MG63 (cell line): Measurements from ENCODE around the gene SUGT1. TPM values are rescaled to one million over a fixed set of nuclear protein-coding genes. Genes with fewer than 3 reads are reported as not detected.

ENCODE experiments used
- DNase-seq: peaks from one replicate; pipeline ENCODE4 v3.0.0-alpha.2; 2020
- H3K27me3 ChIP-seq: fragments of 250-450 bp; sonication (Bioruptor Pico); 2 replicates; pipeline ENCODE4 v1.5.1; 2020; ENCODE audit warnings: mild to moderate bottlenecking, moderate library complexity
- H3K36me3 ChIP-seq: fragments of 250-450 bp; sonication (Bioruptor Pico); 2 replicates; pipeline ENCODE4 v1.5.1; 2020; ENCODE audit warnings: mild to moderate bottlenecking, moderate library complexity
- H3K4me3 ChIP-seq: fragments of 250-450 bp; sonication (Bioruptor Pico); 2 replicates; pipeline ENCODE4 v1.5.1; 2020; ENCODE audit warnings: mild to moderate bottlenecking, moderate library complexity
- H3K9me3 ChIP-seq: fragments of 250-450 bp; sonication (Bioruptor Pico); 2 replicates; pipeline ENCODE4 v1.5.1; 2020; ENCODE audit warnings: mild to moderate bottlenecking, moderate library complexity
- total RNA-seq: library from RNA; depleted of rRNA; stranded (reverse); fragments of >200 nt; shearing (Covaris generic); gene quantifications from 2 replicates; pipeline ENCODE4 v1.2.3, GENCODE V29; 2014; ENCODE audit warnings: low replicate concordance; rRNA removed

The SUGT1 gene
- total RNA-seq, 1 experiment from 2014 or later, result 34.3 TPM

GRCh38 chr13:52746141-52746540 is 93.5 kb downstream of the SUGT1 start:
- Histone ChIP-seq H3K27me3 (0 out of 2 replicates have a peak, but pooled peaks cover 2% of the 10 kb centered on the region), H3K36me3 (no peaks in the 10 kb centered on the region), H3K4me3 (no peak overlapping the region), H3K9me3 (no peaks in the 10 kb centered on the region)
- DNase-seq, result no peak

- Histone ChIP-seq H3K36me3 (no peaks in the 10 kb centered on the region), H3K9me3 (no peaks in the 10 kb centered on the region), H3K4me3 (no peak overlapping the region), H3K27me3 (0 out of 2 replicates have a peak, but pooled peaks cover 4% of the 10 kb centered on the region)
- no peak for DNase-seq
Measured at GRCh38 chr13:52749419-52749818, 96.8 kb downstream of the SUGT1 start.

Other genes with a start within 250 kb of the SUGT1 start
- gene THSD1, start 246.7 kb upstream of the SUGT1 start, total RNA-seq, result 11.3 and 17.9 TPM in 2 replicates
- gene VPS36, start 202.2 kb upstream of the SUGT1 start, total RNA-seq, result 9.7 and 18.2 TPM in 2 replicates
- gene CKAP2, start 197.4 kb upstream of the SUGT1 start, total RNA-seq, result 42.1 and 52.3 TPM in 2 replicates
- gene HNRNPA1L2, start 10.4 kb upstream of the SUGT1 start, total RNA-seq, result 0.33 TPM in 1 of 2 replicates, not detected in the other
- not detected in 2 replicates for gene CNMD, start 87.0 kb downstream of the SUGT1 start, total RNA-seq
- not detected in 2 replicates for gene PCDH8, start 195.8 kb downstream of the SUGT1 start, total RNA-seq